NOMO-1 (cell line): ENCODE results near the gene UBE2Q1.

ENCODE experiments used
- DNase-seq, 2 experiments: peaks; one replicate each; lab custom pipeline; 2025; ENCODE audit not compliant: unreplicated experiment in 2 of 2; lab: John Stamatoyannopoulos, UW

Gene UBE2Q1

GRCh38 chr1:154577346-154578057, 19.0 kb upstream of the UBE2Q1 start:
- DNase-seq = no peak

- no peak for DNase-seq
Measured at GRCh38 chr1:154575951-154576566, 17.6 kb upstream of the UBE2Q1 start.

GRCh38 chr1:154575147-154575927, 16.9 kb upstream of the UBE2Q1 start:
- DNase-seq = no peak

- no peak for DNase-seq
Measured at GRCh38 chr1:154574716-154575115, 16.3 kb upstream of the UBE2Q1 start.

- DNase-seq = no peak
Measured at GRCh38 chr1:154573168-154573510, 14.7 kb upstream of the UBE2Q1 start.

GRCh38 chr1:154572468-154573167, 14.2 kb upstream of the UBE2Q1 start:
- no peak for DNase-seq

- DNase-seq = no peak
Measured at GRCh38 chr1:154571964-154572288, 13.5 kb upstream of the UBE2Q1 start.

- DNase-seq = no peak
Measured at GRCh38 chr1:154571244-154571963, 12.9 kb upstream of the UBE2Q1 start.

GRCh38 chr1:154568157-154568815, 9.8 kb upstream of the UBE2Q1 start:
- no peak for DNase-seq

GRCh38 chr1:154567386-154568156, 9.1 kb upstream of the UBE2Q1 start, which contains the start of gene CHRNB2:
Gene CHRNB2, plus strand, starts transcription at chr1:154567778. Its CDS starts 267 bp downstream, at chr1:154568045.
- DNase-seq = peak; percentile 29 to 33

- no peak for DNase-seq
Measured at GRCh38 chr1:154565876-154566275, 7.4 kb upstream of the UBE2Q1 start.

- DNase-seq = peak; percentile 85 to 88
Measured at GRCh38 chr1:154559466-154560044, 1.1 kb upstream of the UBE2Q1 start.

- DNase-seq = peak; percentile 99 to 100
Measured at GRCh38 chr1:154558720-154559465, 431 bp upstream of the UBE2Q1 start.

- no peak for DNase-seq
Measured at GRCh38 chr1:154557248-154557938, 1.1 kb downstream of the UBE2Q1 start.

- DNase-seq = no peak
Measured at GRCh38 chr1:154556422-154556821, 2.0 kb downstream of the UBE2Q1 start.

- DNase-seq = no peak
Measured at GRCh38 chr1:154553056-154554030, 5.1 kb downstream of the UBE2Q1 start.

GRCh38 chr1:154552036-154552435, 6.4 kb downstream of the UBE2Q1 start:
- no peak for DNase-seq
